K562 (cell line): ENCODE measurements around the gene GPR153. TPM values are rescaled to one million over a fixed set of nuclear protein-coding genes. Genes with fewer than 3 reads are reported as not detected.

ENCODE experiments used
- ATAC-seq: fragments of 200-7000 bp; cut with Tn5 transposase; 3 replicates; pipeline ENCODE4 v1.9.1; 2020; ENCODE audit warnings: moderate library complexity
- BruUV-seq: library from RNA; stranded (reverse); fragments of 400-500 nt; replicated peaks from 2 replicates; lab custom pipeline; 2021; lab: Mats Ljungman, UMichigan
- CTCF ChIA-PET: fragments of 300-600 bp; formaldehyde crosslinking; extraction: SDS; loops from one replicate; lab custom pipeline; 2021; ENCODE audit warnings: low intra/inter-chr PET ratio; lab: Yijun Ruan, JAX
- POLR2A ChIA-PET: fragments of 300-600, 350-650 bp; sonication (Branson Sonifier 250); formaldehyde crosslinking; extraction: SDS; loops from one replicate; lab custom pipeline; 2021; ENCODE audit warnings: antibody characterized with exemption, inconsistent platforms; lab: Yijun Ruan, JAX
- DNase-seq, 4 experiments: peaks; one replicate each; pipeline versions ENCODE4 v3.0.0 to v3.0.0-alpha.2; 2011 to 2018; ENCODE audit warnings: low spot score in 3 of 4, mixed read lengths in 3 of 4; ENCODE audit errors: extremely low read depth in 1 of 4
- FAIRE-seq: peaks from 2 replicates; lab custom pipeline; 2011; peaks lifted over from hg19 to GRCh38; lab: Jason Lieb, UNC
- H2AFZ ChIP-seq: 2 replicates; pipeline ENCODE4 v1.6.0; 2011; ENCODE audit warnings: low read depth, low read length, control low read depth, inconsistent platforms
- H3K27ac ChIP-seq: fragments of 200-600 bp; 3 replicates; pipeline ENCODE4 v1.8.0; 2011; ENCODE audit warnings: low read depth, mild to moderate bottlenecking, control low read depth, inconsistent platforms, low read length, moderate library complexity, mixed read lengths; ENCODE audit errors: extremely low read depth
- H3K27me3 ChIP-seq, 2 experiments: fragments of 300-600 bp in 1 of 2; 2 replicates in 1 of 2; 3 replicates in 1 of 2; pipeline versions ENCODE4 v1.6.0 to v1.8.0; 2011; ENCODE audit warnings: inconsistent platforms in 2 of 2, low read length in 2 of 2, mild to moderate bottlenecking in 1 of 2, mixed read lengths in 1 of 2, moderate library complexity in 1 of 2; ENCODE audit not compliant: control insufficient read depth in 2 of 2, insufficient read depth in 2 of 2
- H3K36me3 ChIP-seq: fragments of 300-600 bp; 3 replicates; pipeline ENCODE4 v1.8.0; 2011; ENCODE audit warnings: mild to moderate bottlenecking, low read length, inconsistent platforms; ENCODE audit not compliant: control insufficient read depth, insufficient read depth
- H3K4me1 ChIP-seq, 2 experiments: fragments of 200-600 bp in 1 of 2; replicated peaks in 1 of 2; 2 replicates in 1 of 2; 3 replicates in 1 of 2; pipeline versions ENCODE4 v1.5.1 to v1.8.0; 2011; ENCODE audit warnings: inconsistent platforms in 2 of 2, low read length in 2 of 2, mild to moderate bottlenecking in 1 of 2, mixed read lengths in 1 of 2, moderate library complexity in 1 of 2; ENCODE audit not compliant: control insufficient read depth in 2 of 2, insufficient read depth in 2 of 2
- H3K4me2 ChIP-seq: 2 replicates; pipeline ENCODE4 v1.6.1; 2011; ENCODE audit warnings: low read length, control low read depth, inconsistent platforms, mixed read lengths; ENCODE audit not compliant: insufficient read depth
- H3K4me3 ChIP-seq: fragments of 200-600 bp; sonication (generic), shearing (Covaris generic); 2 replicates; pipeline ENCODE4 v1.5.1; 2016; ENCODE audit warnings: control low read depth, inconsistent platforms
- H3K79me2 ChIP-seq: fragments of 200-600 bp; 3 replicates; pipeline ENCODE4 v1.8.0; 2011; ENCODE audit warnings: low read length, inconsistent platforms; ENCODE audit not compliant: control insufficient read depth, insufficient read depth
- H3K9ac ChIP-seq, 2 experiments: 2 replicates each; pipeline versions ENCODE4 v1.6.0 to v1.6.1; 2011; ENCODE audit warnings: low read depth in 2 of 2, low read length in 2 of 2, control low read depth in 1 of 2, inconsistent platforms in 1 of 2, mild to moderate bottlenecking in 1 of 2, mixed read lengths in 1 of 2; ENCODE audit not compliant: insufficient read depth in 1 of 2
- H3K9me1 ChIP-seq: one replicate; pipeline ENCODE4 v1.6.0; 2011; ENCODE audit warnings: inconsistent platforms, mild to moderate bottlenecking, low read length, moderate library complexity; ENCODE audit not compliant: control insufficient read depth, insufficient read depth
- H3K9me3 ChIP-seq: replicated peaks from 2 replicates; pipeline ENCODE4 v1.5.1; 2011; ENCODE audit warnings: low read depth, low read length, inconsistent platforms; ENCODE audit not compliant: control insufficient read depth, insufficient read depth
- H4K20me1 ChIP-seq: replicated peaks from 2 replicates; pipeline ENCODE4 v1.6.1; 2011; ENCODE audit warnings: low read length, inconsistent platforms, mixed read lengths; ENCODE audit not compliant: control insufficient read depth, insufficient read depth
- CREBBP ChIP-seq: IDR thresholded peaks from one replicate; pipeline ENCODE4 v1.6.1; 2012; ENCODE audit warnings: low read depth, mild to moderate bottlenecking, control low read depth, inconsistent platforms, low read length
- DLX4 ChIP-seq: fragments of 250-450 bp; sonication (Bioruptor Pico); IDR thresholded peaks from 2 replicates; pipeline ENCODE4 v1.6.1; 2021; ENCODE audit warnings: mild to moderate bottlenecking
- FOS ChIP-seq: IDR thresholded peaks from 3 replicates; pipeline ENCODE4 v1.6.1; 2011; ENCODE audit not compliant: insufficient read length; ENCODE audit errors: extremely low read depth
- JUNB ChIP-seq: fragments of 450-650 bp; formaldehyde crosslinking; conservative IDR thresholded peaks from 2 replicates; pipeline ENCODE4 v1.4.0; 2020; ENCODE audit warnings: mild to moderate bottlenecking
- PTRF ChIP-seq: fragments of 450-650 bp; IDR thresholded peaks from 2 replicates; pipeline ENCODE4 v1.6.1; 2016; ENCODE audit warnings: mild to moderate bottlenecking, missing genetic modification characterization, missing compliant biosample characterization
- RBM25 ChIP-seq: fragments of 200-400 bp; formaldehyde crosslinking; IDR thresholded peaks from 2 replicates; pipeline ENCODE4 v1.6.1; 2018; ENCODE audit warnings: low read length, low read depth, moderate library complexity; ENCODE audit not compliant: severe bottlenecking
- RBM34 ChIP-seq: fragments of 200-400 bp; formaldehyde crosslinking; IDR thresholded peaks from 2 replicates; pipeline ENCODE4 v1.6.1; 2018; ENCODE audit warnings: low read length, borderline replicate concordance; ENCODE audit not compliant: insufficient read depth
- TOE1 ChIP-seq, 2 experiments: fragments of 450-650 bp in 1 of 2; sonication (generic) in 1 of 2; formaldehyde crosslinking in 1 of 2; IDR thresholded peaks; 2 replicates each; pipeline versions ENCODE4 v1.7.1 to v1.8.0; 2016 to 2022; ENCODE audit warnings: borderline replicate concordance in 2 of 2, mild to moderate bottlenecking in 2 of 2, antibody characterized with exemption in 1 of 2, inconsistent platforms in 1 of 2, low read depth in 1 of 2, missing genetic modification reagents in 1 of 2, moderate library complexity in 1 of 2
- ZFP1 ChIP-seq: fragments of 450-650 bp; formaldehyde crosslinking; IDR thresholded peaks from 2 replicates; pipeline ENCODE4 v1.4.0; 2020; ENCODE audit warnings: mild to moderate bottlenecking, mixed read lengths
- ZNF12 ChIP-seq: sonication (generic); formaldehyde crosslinking; IDR thresholded peaks from 2 replicates; pipeline ENCODE4 v1.4.0; 2020; ENCODE audit warnings: mild to moderate bottlenecking, missing genetic modification reagents
- WGBS: fragments of 100-300 bp; shearing (Covaris generic); methylation state at CpG from one replicate; pipeline ENCODE4 v1.1.6; 2016; ENCODE audit warnings: low coverage, mixed read lengths; ENCODE audit not compliant: insufficient coverage; ENCODE audit errors: missing lambda C conversion rate; 5-methylcytosine and 5-hydroxymethylcytosine counted together
- in situ Hi-C: fragments of 300-500 bp; cut with MboI; formaldehyde crosslinking; loops from 4 replicates; pipeline ENCODE4 v1.15.0; 2018; ENCODE audit warnings: inconsistent platforms, mixed read lengths
- intact Hi-C: fragments of 100-400 bp; cut with micrococcal nuclease; formaldehyde crosslinking; loops from 2 replicates; pipeline ENCODE4 v1.14.2; 2022
- polyA plus RNA-seq, 8 experiments: library from polyadenylated mRNA; depleted of rRNA in 4 of 8; stranded (reverse) in 5 of 8; unstranded in 3 of 8; fragments of >200 nt; fragmentation: Nextera tagmentation in 2 of 8; fragmentation: Illumina TruSeq in 1 of 8; extraction: Ambion mirVana in 2 of 8; extraction: Trizol in 1 of 8; gene quantifications; 2 replicates each; pipeline versions ENCODE4 v1.2.1 to v1.2.3, GENCODE V29; 2011 to 2014; ENCODE audit warnings: inconsistent platforms in 1 of 8, missing spikeins in 1 of 8
- total RNA-seq, 7 experiments: library from RNA; depleted of rRNA in 6 of 7; stranded (reverse); fragments of >200 nt in 6 of 7; fragmentation: Illumina TruSeq in 2 of 7; extraction: Trizol in 2 of 7; gene quantifications; 2 replicates each; pipeline versions ENCODE4 v1.2.1 to v1.2.3, GENCODE V29; 2011 to 2021; ENCODE audit warnings: low replicate concordance in 1 of 7
- TF ChIP-seq, protein P1 (sequence below): sonication (generic); formaldehyde crosslinking; IDR thresholded peaks from 2 replicates; pipeline ENCODE4 v1.8.1; 2023; ENCODE audit warnings: mild to moderate bottlenecking, missing genetic modification reagents

GPR153 gene
- total and polyA plus RNA-seq, 9 of the 15 experiments (the other 6 are each of a cell fraction or from before 2014, with no cell fraction given) = 0.01 to 1.5 (median 0.51) TPM

DNA sequence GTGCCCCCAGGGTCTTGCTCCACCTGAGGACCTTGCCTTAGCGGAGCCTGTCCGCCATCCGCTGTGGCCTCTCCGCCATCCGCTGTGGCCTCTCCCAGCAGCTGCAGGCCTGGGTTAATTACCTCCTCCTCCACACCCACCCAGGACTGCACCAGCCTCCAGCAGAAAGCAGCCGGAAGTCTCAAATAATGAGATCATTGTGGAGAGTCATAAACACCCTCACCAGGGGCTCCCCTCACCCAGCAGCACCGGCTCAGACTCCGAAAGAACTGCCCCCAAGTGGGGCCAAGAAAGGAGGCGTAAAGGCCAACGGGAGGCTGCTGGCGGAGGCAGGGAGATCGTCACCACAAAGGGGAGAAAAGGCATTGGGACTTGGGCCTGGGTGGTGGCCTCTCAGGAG lies 10.7 kb upstream of the GPR153 start:
- Histone ChIP-seq H3K36me3 (no peaks in the 10 kb centered on the region), H3K4me1 (peaks cover 4 to 75% of the 10 kb centered on the region in 2 experiments; a peak in 4 of 5 replicates)
- TF ChIP-seq, protein P1, sequence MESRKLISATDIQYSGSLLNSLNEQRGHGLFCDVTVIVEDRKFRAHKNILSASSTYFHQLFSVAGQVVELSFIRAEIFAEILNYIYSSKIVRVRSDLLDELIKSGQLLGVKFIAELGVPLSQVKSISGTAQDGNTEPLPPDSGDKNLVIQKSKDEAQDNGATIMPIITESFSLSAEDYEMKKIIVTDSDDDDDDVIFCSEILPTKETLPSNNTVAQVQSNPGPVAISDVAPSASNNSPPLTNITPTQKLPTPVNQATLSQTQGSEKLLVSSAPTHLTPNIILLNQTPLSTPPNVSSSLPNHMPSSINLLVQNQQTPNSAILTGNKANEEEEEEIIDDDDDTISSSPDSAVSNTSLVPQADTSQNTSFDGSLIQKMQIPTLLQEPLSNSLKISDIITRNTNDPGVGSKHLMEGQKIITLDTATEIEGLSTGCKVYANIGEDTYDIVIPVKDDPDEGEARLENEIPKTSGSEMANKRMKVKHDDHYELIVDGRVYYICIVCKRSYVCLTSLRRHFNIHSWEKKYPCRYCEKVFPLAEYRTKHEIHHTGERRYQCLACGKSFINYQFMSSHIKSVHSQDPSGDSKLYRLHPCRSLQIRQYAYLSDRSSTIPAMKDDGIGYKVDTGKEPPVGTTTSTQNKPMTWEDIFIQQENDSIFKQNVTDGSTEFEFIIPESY (CRISPR knock-in tag) = peak; percentile 85
- no peak for TF ChIP-seq JUNB (CRISPR knock-in tag)
- TF ChIP-seq, all 486 proteins: peak for 1
- Histone ChIP-seq H3K9me1 (no peaks in the 10 kb centered on the region), H3K27ac (no peak overlapping the region), H4K20me1 (peaks cover 14% of the 10 kb centered on the region; the same call in 1 of the 2 replicates), H3K27me3 (no peaks in the 10 kb centered on the region), H3K4me3 (no peak overlapping the region), H3K9me3 (no peaks in the 10 kb centered on the region), H2AFZ (no peak overlapping the region), H3K79me2 (no peaks in the 10 kb centered on the region), H3K4me2 (no peak overlapping the region), H3K9ac (peak overlapping the region in 1 of 2 experiments; percentile 47; a peak in 1 of 4 replicates)
- WGBS = 68% methylated on average over 12 of the region's 12 CpGs
- FAIRE-seq (no peak), DNase-seq (no peak), ATAC-seq (no peak)
- intact Hi-C loops = no loop called here
- no TSS peak for BruUV-seq
- CTCF ChIA-PET = no interaction called here
- in situ Hi-C loops = loop anchor here (25.0 kb wide), 1 partner anchor 941 kb away; no protein-coding TSS in a partner anchor
- POLR2A ChIA-PET = no interaction called here

DNA sequence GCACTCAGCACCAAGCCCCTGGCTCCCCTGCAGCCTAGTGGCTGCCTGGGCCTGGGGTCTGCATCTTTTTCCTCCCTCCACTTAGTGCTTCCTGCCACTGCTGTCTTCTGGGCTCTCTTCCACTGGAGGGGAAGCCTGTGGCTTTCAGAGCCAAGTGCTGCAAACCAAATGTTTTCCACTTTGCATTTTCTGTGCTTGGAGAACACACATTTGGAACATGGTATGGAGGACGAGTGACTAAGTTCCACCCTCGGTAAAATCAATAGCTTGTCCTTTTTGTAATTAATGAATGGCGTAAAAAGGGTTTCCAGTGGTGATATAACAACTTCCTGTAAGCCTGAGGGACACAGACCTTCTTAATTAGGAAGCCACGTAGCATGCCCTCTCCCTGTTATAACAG lies 10.1 kb upstream of the GPR153 start:
- Histone ChIP-seq H3K79me2 (no peaks in the 10 kb centered on the region), H4K20me1 (peaks cover 14% of the 10 kb centered on the region; the same call in 1 of the 2 replicates), H3K36me3 (no peaks in the 10 kb centered on the region), H3K4me2 (no peak overlapping the region), H2AFZ (no peak overlapping the region), H3K9me1 (no peaks in the 10 kb centered on the region), H3K4me1 (peaks cover 0 to 71% of the 10 kb centered on the region in 2 experiments; a peak in 3 of 5 replicates), H3K9me3 (no peaks in the 10 kb centered on the region), H3K9ac (no peak overlapping the region), H3K27me3 (no peaks in the 10 kb centered on the region), H3K4me3 (no peak overlapping the region), H3K27ac (no peak overlapping the region)
- ChIA-PET POLR2A (interaction anchor here (0.5 kb wide), 1 partner anchor 220 kb away, joined by 3 read pairs; no protein-coding TSS in a partner anchor), CTCF (no interaction called here)
- in situ Hi-C loops = loop anchor here (25.0 kb wide), 1 partner anchor 941 kb away; no protein-coding TSS in a partner anchor
- ATAC-seq (no peak), FAIRE-seq (no peak), DNase-seq (no peak)
- no TSS peak for BruUV-seq
- WGBS = 49% methylated on average over 4 of the region's 4 CpGs
- intact Hi-C loops = no loop called here
- TF ChIP-seq CREBBP (no peak), FOS (no peak), RBM34 (no peak), ZFP1 (CRISPR knock-in tag) (no peak), ZNF12 (CRISPR knock-in tag) (no peak), DLX4 (CRISPR knock-in tag) (no peak), RBM25 (no peak), PTRF (tag) (no peak), TOE1 (IDR thresholded peaks at IDR 0.05; ENCODE audit: borderline replicate concordance) (no peak), TOE1 (CRISPR knock-in tag; IDR thresholded peaks at IDR 0.05; ENCODE audit: borderline replicate concordance, low read depth) (no peak)
